ENCODE data around the gene CLK1.

DNA sequence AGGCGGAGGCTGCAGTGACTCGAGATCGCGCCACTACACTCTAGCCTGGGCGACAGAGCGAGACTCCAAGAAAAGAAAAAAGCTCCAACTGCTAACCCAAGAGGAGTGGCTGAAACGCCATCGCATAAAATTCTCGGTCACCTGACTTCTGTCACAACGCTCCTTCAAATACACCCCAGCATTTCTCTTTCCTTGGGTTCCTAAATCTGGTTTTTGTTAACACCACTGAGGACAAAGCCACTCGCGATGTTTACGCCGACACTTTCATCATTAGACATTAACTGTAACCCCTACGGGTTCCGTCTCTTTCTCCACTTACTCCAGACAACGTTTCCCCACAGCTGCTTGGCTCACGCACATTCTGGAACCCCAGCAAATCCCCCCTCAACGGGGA is 679 bp downstream of the CLK1 start:
- TF ChIP-seq, protein P1, sequence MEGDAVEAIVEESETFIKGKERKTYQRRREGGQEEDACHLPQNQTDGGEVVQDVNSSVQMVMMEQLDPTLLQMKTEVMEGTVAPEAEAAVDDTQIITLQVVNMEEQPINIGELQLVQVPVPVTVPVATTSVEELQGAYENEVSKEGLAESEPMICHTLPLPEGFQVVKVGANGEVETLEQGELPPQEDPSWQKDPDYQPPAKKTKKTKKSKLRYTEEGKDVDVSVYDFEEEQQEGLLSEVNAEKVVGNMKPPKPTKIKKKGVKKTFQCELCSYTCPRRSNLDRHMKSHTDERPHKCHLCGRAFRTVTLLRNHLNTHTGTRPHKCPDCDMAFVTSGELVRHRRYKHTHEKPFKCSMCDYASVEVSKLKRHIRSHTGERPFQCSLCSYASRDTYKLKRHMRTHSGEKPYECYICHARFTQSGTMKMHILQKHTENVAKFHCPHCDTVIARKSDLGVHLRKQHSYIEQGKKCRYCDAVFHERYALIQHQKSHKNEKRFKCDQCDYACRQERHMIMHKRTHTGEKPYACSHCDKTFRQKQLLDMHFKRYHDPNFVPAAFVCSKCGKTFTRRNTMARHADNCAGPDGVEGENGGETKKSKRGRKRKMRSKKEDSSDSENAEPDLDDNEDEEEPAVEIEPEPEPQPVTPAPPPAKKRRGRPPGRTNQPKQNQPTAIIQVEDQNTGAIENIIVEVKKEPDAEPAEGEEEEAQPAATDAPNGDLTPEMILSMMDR (IDR thresholded peaks at IDR 0.05; ENCODE audit: poor library complexity, severe bottlenecking) = no peak
- TF ChIP-seq EZH2 (IDR thresholded peaks at IDR 0.05; ENCODE audit: borderline replicate concordance, insufficient read depth, low read length, poor library complexity, severe bottlenecking) = no peak
- no peak for TF ChIP-seq POLR2AphosphoS5 (IDR thresholded peaks at IDR 0.05)

All from neural cell (in vitro differentiated cells).